ENCODE measurements around the gene RNU6-1.

The RNU6-1 gene

GRCh38 chr15:67796196-67797127 lies 43.4 kb downstream of the RNU6-1 start:
- no peak for TF ChIP-seq CTCF (IDR thresholded peaks at IDR 0.05; ENCODE audit: low read depth, low read length)
- no peak overlapping the region for H3K4me3 ChIP-seq (ENCODE audit: low read depth, low read length)
- no peak for DNase-seq (ENCODE audit: low read depth, low spot score)
- in situ Hi-C loops (cut with HindIII; ENCODE audit: low sequenced_read_pairs): no loop called here

GRCh38 chr15:67794832-67795574 lies 44.8 kb downstream of the RNU6-1 start:
- no peak overlapping the region for H3K4me3 ChIP-seq (ENCODE audit: low read depth, low read length)
- TF ChIP-seq CTCF (IDR thresholded peaks at IDR 0.05; ENCODE audit: low read depth, low read length): no peak
- DNase-seq (ENCODE audit: low read depth, low spot score): no peak
- in situ Hi-C loops (cut with HindIII; ENCODE audit: low sequenced_read_pairs): no loop called here

GRCh38 chr15:67792250-67792942 lies 47.4 kb downstream of the RNU6-1 start:
- no peak for DNase-seq (ENCODE audit: low read depth, low spot score)
- in situ Hi-C loops (cut with HindIII; ENCODE audit: low sequenced_read_pairs): no loop called here
- no peak overlapping the region for H3K4me3 ChIP-seq (ENCODE audit: low read depth, low read length)

GRCh38 chr15:67790610-67791319 lies 49.1 kb downstream of the RNU6-1 start:
- in situ Hi-C loops (cut with HindIII; ENCODE audit: low sequenced_read_pairs): no loop called here
- no peak for DNase-seq (ENCODE audit: low read depth, low spot score)
- no peak overlapping the region for H3K4me3 ChIP-seq (ENCODE audit: low read depth, low read length)
- no peak for TF ChIP-seq CTCF (IDR thresholded peaks at IDR 0.05; ENCODE audit: low read depth, low read length)

More at GRCh38 chr15:67792250-67792942, 47.4 kb downstream of the RNU6-1 start:
- no peak for TF ChIP-seq CTCF (IDR thresholded peaks at IDR 0.05; ENCODE audit: low read depth, low read length)
